Middle frontal gyrus (tissue), 1 donor: Measurements from ENCODE around the gene ABR.
"Not testable (repeated sequence)": the region's sequence is repeated elsewhere in the genome, so short reads cannot be mapped to it uniquely, and the experiment has no call there.

Experiments
- DNase-seq: peaks from one replicate; pipeline ENCODE4 v3.0.0-alpha.2; 2015; ENCODE audit warnings: low spot score; ENCODE audit errors: extremely low spot score

Gene ABR

DNA sequence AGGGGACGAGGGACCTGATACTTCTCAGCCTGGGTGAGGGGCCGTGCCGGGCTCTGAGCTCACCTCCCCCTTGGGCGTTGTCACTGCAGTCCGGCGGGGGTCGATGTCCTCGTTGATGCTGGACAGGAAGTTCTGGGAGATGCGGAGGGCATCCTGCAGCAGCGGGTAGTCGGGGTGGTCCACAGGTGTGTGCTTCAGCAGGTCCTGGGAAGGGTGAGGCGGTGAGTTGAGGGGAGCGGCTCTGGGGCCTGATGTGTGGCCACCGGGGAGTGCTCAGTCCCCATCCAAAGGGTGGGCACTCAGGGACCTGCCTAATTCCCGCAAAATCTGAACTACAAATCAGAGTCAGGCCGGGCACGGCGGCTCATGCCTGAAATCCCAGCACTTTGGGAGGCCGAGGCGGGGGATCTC is 107.2 kb downstream of the ABR start:
- DNase-seq: no peak

GRCh38 chr17:1071103-1071825 is 108.5 kb downstream of the ABR start:
- no peak for DNase-seq

GRCh38 chr17:1070411-1070810 is 109.4 kb downstream of the ABR start:
- no peak for DNase-seq

- no peak for DNase-seq
Measured at GRCh38 chr17:1069847-1070246, 109.9 kb downstream of the ABR start.

- no peak for DNase-seq
Measured at GRCh38 chr17:1068356-1068755, 111.4 kb downstream of the ABR start.

DNA sequence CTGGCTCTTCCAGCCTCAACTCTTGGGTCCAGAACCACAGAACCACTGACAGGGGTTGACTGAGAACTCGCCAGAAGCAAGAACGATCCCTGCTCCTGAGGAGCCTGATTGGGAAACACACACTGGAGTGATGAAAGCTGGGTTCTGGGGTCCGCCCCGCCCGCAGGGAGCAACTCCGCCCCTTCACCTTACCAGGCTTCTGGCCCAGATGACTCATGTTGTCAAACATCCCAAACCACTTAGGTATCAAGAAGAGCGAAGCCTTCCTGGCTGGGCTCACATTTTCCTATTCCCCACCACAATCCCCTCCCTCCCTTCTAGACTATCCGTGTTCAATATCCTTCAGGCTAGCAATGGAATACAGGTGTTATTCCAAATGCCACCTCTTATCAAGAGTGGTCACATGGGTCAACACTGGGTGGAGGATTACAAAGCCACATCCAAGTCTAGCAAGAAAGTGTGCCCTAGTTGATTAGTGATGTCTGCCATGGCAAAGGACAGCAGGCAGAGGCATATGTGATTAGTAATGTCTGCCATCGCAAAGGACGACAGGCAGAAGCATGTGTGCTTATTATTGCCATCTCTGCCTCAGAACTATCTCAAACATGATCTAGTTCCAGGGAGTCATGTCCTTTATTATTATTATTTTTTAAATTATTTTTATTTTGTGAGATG is 112.4 kb downstream of the ABR start:
- DNase-seq: no peak

GRCh38 chr17:1065416-1065815 is 114.4 kb downstream of the ABR start:
- DNase-seq: not testable (repeated sequence)

DNA sequence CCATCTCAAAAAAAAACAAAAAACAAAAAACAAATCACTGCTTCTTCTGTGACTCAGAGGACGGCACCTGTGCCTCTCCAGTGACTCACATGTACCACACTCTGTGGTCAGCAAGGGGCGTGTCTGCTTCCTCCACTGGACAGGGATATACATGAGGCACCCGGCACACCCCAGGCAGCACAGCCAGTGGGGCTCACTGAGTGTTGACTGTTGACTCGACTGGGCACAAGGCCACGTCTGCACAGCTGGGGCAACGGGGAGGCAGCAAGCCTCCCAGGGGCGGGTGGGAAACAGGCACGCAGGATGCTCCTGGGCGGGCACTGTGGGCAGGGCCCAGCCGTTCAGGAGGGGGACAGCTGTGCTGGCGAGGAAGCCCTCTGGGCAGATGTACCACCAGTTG is 118.8 kb downstream of the ABR start:
- no peak for DNase-seq

- DNase-seq: no peak
Measured at GRCh38 chr17:1059131-1059795, 120.5 kb downstream of the ABR start.

GRCh38 chr17:1058423-1059130 is 121.2 kb downstream of the ABR start:
- no peak for DNase-seq

DNA sequence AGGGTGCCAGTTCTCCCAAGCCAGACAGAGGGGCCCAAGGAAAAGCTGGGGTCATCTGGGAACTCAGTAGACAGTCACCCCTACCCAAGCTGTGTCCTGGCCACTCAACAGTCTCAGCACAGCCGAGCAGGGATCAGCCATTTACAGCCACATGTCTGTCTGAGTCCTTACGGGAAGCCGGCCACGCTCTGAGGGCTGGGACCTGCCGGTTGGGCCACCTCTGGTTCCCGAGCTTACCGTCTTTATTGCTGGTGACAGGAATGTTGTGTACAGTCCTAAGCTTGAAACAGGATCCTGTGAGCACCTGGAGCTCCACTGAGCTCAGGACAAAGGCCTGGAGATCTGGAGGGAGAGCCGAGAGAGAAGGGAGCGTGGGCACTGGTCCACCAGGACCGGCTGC is 123.0 kb downstream of the ABR start:
- DNase-seq: no peak

DNA sequence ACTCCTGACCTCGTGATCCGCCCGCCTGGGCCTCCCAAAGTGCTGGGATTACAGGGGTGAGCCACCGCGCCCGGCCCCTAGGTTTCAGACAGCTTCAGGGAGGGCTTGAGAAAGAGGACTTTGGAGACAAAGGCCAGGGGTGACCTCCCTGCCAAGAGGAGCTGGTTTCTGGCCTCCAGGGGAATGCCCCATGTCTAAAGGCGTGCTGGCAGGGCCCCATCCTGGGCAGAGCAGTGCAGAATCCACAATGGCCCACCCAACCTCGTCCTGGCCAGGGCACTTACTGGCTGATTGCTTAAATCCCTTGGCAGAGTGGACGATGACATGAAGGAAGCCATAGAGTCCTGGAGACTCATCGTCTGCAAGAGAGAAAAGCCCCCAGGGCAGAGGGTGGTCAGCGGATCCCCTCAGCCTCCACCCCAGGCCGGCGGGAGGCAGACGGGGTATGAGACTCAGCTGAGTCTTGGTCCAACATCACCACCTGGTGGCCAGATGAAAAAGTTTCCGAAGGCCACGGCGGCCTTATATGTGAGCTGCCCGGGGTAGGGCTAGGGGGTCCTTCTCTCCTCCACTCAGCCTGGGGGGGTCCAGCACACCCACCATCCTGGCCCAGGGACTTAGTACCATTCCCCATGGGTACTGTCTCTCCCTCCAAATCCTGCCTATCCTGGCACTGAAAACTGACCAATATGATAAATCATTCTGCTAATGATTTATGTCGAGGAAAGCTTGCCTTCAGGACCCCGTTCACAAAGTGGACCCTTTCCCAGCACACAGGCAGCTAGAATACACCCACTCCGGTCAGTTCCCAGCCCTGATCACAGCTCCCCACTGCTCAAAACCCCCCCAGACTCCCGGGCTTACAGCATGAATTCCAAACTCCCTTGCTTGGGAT is 123.8 kb downstream of the ABR start:
- no peak for DNase-seq

- DNase-seq: no peak
Measured at GRCh38 chr17:1055231-1055630, 124.5 kb downstream of the ABR start.

GRCh38 chr17:1054656-1055055 is 125.1 kb downstream of the ABR start:
- DNase-seq: no peak

DNA sequence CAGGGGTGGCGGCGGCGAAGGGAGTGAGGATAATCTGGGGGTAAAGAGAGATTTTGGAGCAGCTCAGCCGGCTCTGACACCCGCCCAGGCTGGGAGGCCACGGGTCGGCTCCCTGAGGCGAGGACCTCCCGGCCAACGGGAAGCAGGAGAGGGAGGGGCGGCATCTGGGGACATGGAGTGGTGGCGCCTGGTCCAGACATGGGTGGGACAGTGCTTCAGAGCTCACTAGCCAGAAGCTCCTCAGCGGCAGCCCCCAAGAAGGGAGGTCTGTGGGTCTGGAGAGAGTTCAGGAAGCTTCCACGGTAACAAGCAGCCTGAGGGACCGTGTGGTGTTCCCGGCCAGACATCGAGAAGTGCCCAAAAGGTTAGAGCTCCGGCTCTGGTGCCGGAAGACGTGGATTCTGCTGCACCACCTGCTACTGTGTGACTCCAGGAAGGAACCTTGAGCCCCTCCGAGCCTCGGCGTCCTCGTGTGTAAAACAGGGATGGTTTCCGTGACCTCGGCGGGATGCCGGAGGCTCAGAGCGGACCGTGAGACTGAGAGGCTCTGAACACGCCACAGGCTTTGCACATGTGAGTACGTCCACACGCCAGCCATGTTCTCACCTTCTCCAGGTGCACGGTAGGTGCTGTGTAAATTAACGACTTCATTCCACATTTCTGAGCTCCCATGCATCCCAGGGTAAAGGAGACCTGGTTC is 126.0 kb downstream of the ABR start:
- DNase-seq: no peak

GRCh38 chr17:1050996-1051925 is 128.5 kb downstream of the ABR start:
- no peak for DNase-seq

DNA sequence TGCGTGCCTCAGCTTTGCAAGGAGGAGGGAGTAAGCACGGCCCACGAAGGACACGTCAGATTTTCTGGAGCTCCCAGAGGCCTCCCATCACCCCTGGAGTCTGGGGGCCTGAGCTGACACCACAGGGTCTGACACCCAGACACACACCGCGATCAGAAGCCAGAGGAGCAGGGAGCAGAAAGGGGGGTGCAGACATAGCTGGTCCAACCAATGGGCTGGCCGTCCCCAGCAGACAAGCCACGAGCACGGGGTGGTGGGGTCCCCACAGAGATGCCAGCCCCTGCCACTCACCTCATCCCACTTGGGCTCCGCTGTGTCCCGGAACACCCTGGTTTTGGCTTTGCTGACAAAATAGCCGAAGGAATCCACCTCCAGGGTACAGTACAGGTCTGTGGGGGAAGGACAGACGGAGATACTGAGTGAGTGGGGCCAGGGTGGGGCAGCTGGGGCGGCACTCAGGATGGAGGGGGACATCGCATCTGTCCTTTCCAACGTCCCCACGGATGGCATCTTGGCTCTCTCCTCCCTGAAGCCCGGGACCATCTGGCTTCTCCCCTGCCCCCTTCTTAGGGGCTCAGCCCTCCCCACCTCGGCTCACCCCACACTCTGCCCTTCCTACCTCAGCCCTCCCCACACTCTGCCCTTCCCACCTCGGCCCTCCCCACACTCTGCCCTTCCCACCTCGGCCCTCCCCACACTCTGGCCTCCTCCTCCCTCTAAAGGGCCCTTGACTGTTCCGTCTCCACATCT is 129.4 kb downstream of the ABR start:
- no peak for DNase-seq

DNA sequence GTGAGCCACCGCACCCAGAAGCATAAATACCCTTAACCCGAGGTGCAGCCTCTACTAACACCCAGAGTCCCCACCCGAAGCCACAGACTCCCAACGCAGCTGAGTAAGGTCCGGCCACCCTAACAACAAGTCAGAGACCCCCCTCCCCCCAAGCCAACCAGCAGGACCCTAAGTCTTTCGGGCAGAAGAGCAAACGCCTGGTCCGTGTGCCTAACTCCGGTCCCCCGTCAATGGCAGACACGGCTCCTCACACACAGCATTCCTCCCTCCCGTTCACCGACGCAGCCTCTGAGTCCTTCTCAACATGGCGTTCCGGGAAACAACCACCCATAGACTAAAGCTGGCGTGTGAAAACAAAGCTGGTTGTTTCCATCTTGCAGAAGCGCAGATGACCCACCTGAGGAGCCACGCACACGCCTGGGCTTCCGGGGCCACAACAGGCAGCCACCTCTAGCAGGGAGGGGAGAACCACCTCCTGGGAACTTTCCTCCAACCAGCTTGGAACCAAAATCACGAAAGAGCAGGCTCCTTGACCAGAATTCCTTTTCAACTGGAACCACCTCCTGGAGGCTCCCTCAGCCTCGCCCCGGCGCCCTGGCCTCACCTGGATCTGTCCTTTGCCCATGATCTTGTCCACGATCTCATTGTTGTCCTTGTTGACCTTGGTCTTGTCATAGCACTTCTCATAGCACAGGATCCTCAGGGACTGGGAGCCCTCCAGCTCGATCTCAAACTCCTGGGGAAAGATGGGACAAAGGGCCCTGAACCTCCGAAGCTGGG is 130.1 kb downstream of the ABR start:
- no peak for DNase-seq
